GM19351 (cell line): Measurements from ENCODE around the gene GNAO1.

Experiments used
- ATAC-seq: cut with Tn5 transposase; IDR thresholded peaks from one replicate; pipeline ENCODE4 v1.9.1; 2021; ENCODE audit warnings: mild to moderate bottlenecking, moderate library complexity; ENCODE audit not compliant: unreplicated experiment

Gene GNAO1

GRCh38 chr16:56263711-56264608 lies 72.7 kb downstream of the GNAO1 start:
- ATAC-seq, result no peak

GRCh38 chr16:56264609-56264972 lies 73.3 kb downstream of the GNAO1 start:
- no peak for ATAC-seq

- no peak for ATAC-seq
Measured at GRCh38 chr16:56265184-56265583, 73.9 kb downstream of the GNAO1 start.

GRCh38 chr16:56265746-56266145 lies 74.5 kb downstream of the GNAO1 start:
- no peak for ATAC-seq

GRCh38 chr16:56266641-56267607 lies 75.6 kb downstream of the GNAO1 start:
- no peak for ATAC-seq

GRCh38 chr16:56267888-56268287 lies 76.6 kb downstream of the GNAO1 start:
- ATAC-seq, result no peak

- no peak for ATAC-seq
Measured at GRCh38 chr16:56268799-56269198, 77.5 kb downstream of the GNAO1 start.

GRCh38 chr16:56269281-56269680 lies 78.0 kb downstream of the GNAO1 start:
- no peak for ATAC-seq

GRCh38 chr16:56269811-56270684 lies 78.8 kb downstream of the GNAO1 start:
- no peak for ATAC-seq

GRCh38 chr16:56270828-56271227 lies 79.5 kb downstream of the GNAO1 start:
- no peak for ATAC-seq

GRCh38 chr16:56272583-56272894 lies 81.2 kb downstream of the GNAO1 start:
- ATAC-seq, result no peak

- no peak for ATAC-seq
Measured at GRCh38 chr16:56273615-56274014, 82.3 kb downstream of the GNAO1 start.

- ATAC-seq, result no peak
Measured at GRCh38 chr16:56274369-56274768, 83.1 kb downstream of the GNAO1 start.

- ATAC-seq, result no peak
Measured at GRCh38 chr16:56275076-56275475, 83.8 kb downstream of the GNAO1 start.

- no peak for ATAC-seq
Measured at GRCh38 chr16:56275801-56276200, 84.5 kb downstream of the GNAO1 start.

GRCh38 chr16:56277075-56277474 lies 85.8 kb downstream of the GNAO1 start:
- no peak for ATAC-seq

GRCh38 chr16:56278196-56278855 lies 87.0 kb downstream of the GNAO1 start:
- no peak for ATAC-seq

- peak; percentile 83 for ATAC-seq
Measured at GRCh38 chr16:56279132-56279531, 87.8 kb downstream of the GNAO1 start.

GRCh38 chr16:56279914-56280313 lies 88.6 kb downstream of the GNAO1 start:
- ATAC-seq, result no peak

GRCh38 chr16:56281249-56281805 lies 90.0 kb downstream of the GNAO1 start:
- no peak for ATAC-seq
